Common myeloid progenitor, CD34-positive (primary cell): ENCODE data around the gene FGF18.

Experiments
- CTCF ChIA-PET: fragments of 350-600 bp; sonication (Branson Sonifier 250); formaldehyde crosslinking; loops from one replicate; lab custom pipeline; 2021; ENCODE audit warnings: antibody characterized with exemption; lab: Charles Lee
- POLR2A ChIA-PET: fragments of 350-600 bp; sonication (Branson Sonifier 250); formaldehyde crosslinking; loops from one replicate; lab custom pipeline; 2021; ENCODE audit warnings: antibody characterized with exemption; lab: Charles Lee
- DNase-seq, 3 donors: peaks; one replicate each; pipeline versions ENCODE4 v3.0.0 to v3.0.0-alpha.2; 2013
- H3K27ac ChIP-seq, 2 experiments: 1 replicate in 1 of 2; 2 replicates in 1 of 2; pipeline ENCODE4 v1.7.0; 2013; ENCODE audit warnings: inconsistent platforms in 2 of 2, low read length in 2 of 2, mild to moderate bottlenecking in 2 of 2, low read depth in 1 of 2, moderate library complexity in 1 of 2; ENCODE audit not compliant: severe bottlenecking in 2 of 2, insufficient read depth in 1 of 2, poor library complexity in 1 of 2
- H3K27me3 ChIP-seq, 5 experiments: replicated peaks in 2 of 5; 1 replicate in 3 of 5; 2 replicates in 2 of 5; pipeline versions ENCODE4 v1.6.1 to v1.7.0; 2013; ENCODE audit warnings: low read length in 4 of 5, mild to moderate bottlenecking in 2 of 5, moderate library complexity in 2 of 5, inconsistent platforms in 1 of 5; ENCODE audit not compliant: insufficient read depth in 5 of 5, control insufficient read depth in 4 of 5
- H3K36me3 ChIP-seq, 4 experiments: 1 replicate in 2 of 4; 2 replicates in 2 of 4; pipeline versions ENCODE4 v1.6.1 to v1.7.0; 2013; ENCODE audit warnings: low read length in 3 of 4, control low read depth in 1 of 4, mild to moderate bottlenecking in 1 of 4; ENCODE audit not compliant: control insufficient read depth in 4 of 4, insufficient read depth in 4 of 4
- H3K4me1 ChIP-seq, 4 experiments: 1 replicate in 3 of 4; 2 replicates in 1 of 4; pipeline versions ENCODE4 v1.6.1 to v1.7.1; 2013; ENCODE audit warnings: low read length in 3 of 4, mild to moderate bottlenecking in 3 of 4, control low read depth in 1 of 4, inconsistent platforms in 1 of 4, moderate library complexity in 1 of 4; ENCODE audit not compliant: control insufficient read depth in 4 of 4, insufficient read depth in 4 of 4; ENCODE audit errors: control extremely low read depth in 1 of 4
- H3K4me3 ChIP-seq, 7 experiments: 1 replicate in 4 of 7; 2 replicates in 3 of 7; pipeline versions ENCODE4 v1.5.1 to v1.7.0; 2013; ENCODE audit warnings: mild to moderate bottlenecking in 7 of 7, low read length in 6 of 7, moderate library complexity in 6 of 7, inconsistent platforms in 2 of 7, low read depth in 2 of 7, control low read depth in 1 of 7; ENCODE audit not compliant: insufficient read depth in 4 of 7, control insufficient read depth in 1 of 7; ENCODE audit errors: extremely low read depth in 1 of 7
- H3K9me3 ChIP-seq, 5 experiments: 1 replicate in 4 of 5; 2 replicates in 1 of 5; pipeline versions ENCODE4 v1.6.1 to v1.7.1; 2013; ENCODE audit warnings: low read length in 4 of 5, mild to moderate bottlenecking in 2 of 5, inconsistent platforms in 1 of 5, low read depth in 1 of 5, moderate library complexity in 1 of 5; ENCODE audit not compliant: control insufficient read depth in 4 of 5, insufficient read depth in 2 of 5; ENCODE audit errors: control extremely low read depth in 1 of 5
- WGBS: methylation state at CpG from one replicate; pipeline ENCODE4 v1.1.5; 2013; ENCODE audit not compliant: insufficient coverage; 5-methylcytosine and 5-hydroxymethylcytosine counted together

The FGF18 gene

GRCh38 chr5:171463862-171464229 lies 44.4 kb downstream of the FGF18 start:
- Histone ChIP-seq H3K27me3 (peaks cover 0 to 4% (median 0%) of the 10 kb centered on the region in 5 experiments), H3K4me1 (no peaks in the 10 kb centered on the region), H3K27ac (no peak overlapping the region), H3K9me3 (no peaks in the 10 kb centered on the region), H3K36me3 (no peaks in the 10 kb centered on the region), H3K4me3 (no peak overlapping the region)
- ChIA-PET POLR2A (no interaction called here), CTCF (interaction anchor here (0.7 kb wide), 1 partner anchor 45 kb away, joined by 3 read pairs; no protein-coding TSS in a partner anchor)
- WGBS: 93% methylated on average over 4 of the region's 4 CpGs
- no peak for DNase-seq

- 97% methylated on average over 9 of the region's 12 CpGs for WGBS
Measured at GRCh38 chr5:171464829-171465228, 45.4 kb downstream of the FGF18 start.

GRCh38 chr5:171467107-171467506 lies 47.7 kb downstream of the FGF18 start:
- no peaks in the 10 kb centered on the region for H3K4me1 ChIP-seq
- CTCF ChIA-PET: no interaction called here
- POLR2A ChIA-PET: no interaction called here
- H3K27me3 ChIP-seq: peaks cover 0 to 2% (median 0%) of the 10 kb centered on the region in 5 experiments
- H3K27ac ChIP-seq: no peak overlapping the region
- WGBS: 96% methylated on average over 11 of the region's 12 CpGs
- H3K4me3 ChIP-seq: no peak overlapping the region
- no peaks in the 10 kb centered on the region for H3K9me3 ChIP-seq
- no peaks in the 10 kb centered on the region for H3K36me3 ChIP-seq
- no peak for DNase-seq

More at GRCh38 chr5:171464829-171465228, 45.4 kb downstream of the FGF18 start:
- peaks cover 0 to 4% (median 0%) of the 10 kb centered on the region in 5 experiments for H3K27me3 ChIP-seq
- no peak overlapping the region for H3K4me3 ChIP-seq
- no peak for DNase-seq
- no peaks in the 10 kb centered on the region for H3K36me3 ChIP-seq
- no peak overlapping the region for H3K27ac ChIP-seq
- ChIA-PET CTCF (interaction anchor here (1.5 to 1.6 kb wide), 2 partner anchors 10 to 44 kb away, joined by 3 to 4 read pairs; no protein-coding TSS in a partner anchor), POLR2A (no interaction called here)
- H3K9me3 ChIP-seq: no peaks in the 10 kb centered on the region
- H3K4me1 ChIP-seq: no peaks in the 10 kb centered on the region

- 100% methylated on average over 1 of the region's 4 CpGs for WGBS
Measured at GRCh38 chr5:171469326-171469725, 49.9 kb downstream of the FGF18 start.

DNA sequence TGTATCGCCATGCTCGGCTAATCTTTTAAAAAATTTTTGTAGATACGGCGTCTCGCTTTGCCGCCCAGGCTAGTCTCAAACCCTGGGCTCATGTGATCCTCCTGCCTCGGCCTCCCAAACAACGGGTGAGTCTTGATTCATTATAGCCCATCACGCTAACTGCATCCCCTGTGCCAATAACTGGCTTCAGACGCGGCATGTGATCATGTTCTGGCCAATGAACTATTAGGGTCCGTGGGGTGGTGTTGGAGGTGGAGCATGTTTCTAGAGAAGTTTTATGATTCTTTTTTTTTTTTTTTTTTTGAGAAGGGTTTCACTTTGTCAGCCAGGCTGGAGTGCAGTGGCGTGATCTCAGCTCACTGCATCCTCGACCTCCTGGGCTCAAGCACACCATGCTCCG lies 51.0 kb downstream of the FGF18 start:
- Histone ChIP-seq H3K4me1 (no peaks in the 10 kb centered on the region), H3K9me3 (peaks cover 0 to 3% (median 0%) of the 10 kb centered on the region in 5 experiments), H3K36me3 (no peaks in the 10 kb centered on the region), H3K27me3 (no peaks in the 10 kb centered on the region), H3K4me3 (no peak overlapping the region), H3K27ac (no peak overlapping the region)
- ChIA-PET POLR2A (no interaction called here), CTCF (interaction anchor here (4.7 kb wide), 1 partner anchor 13 kb away, joined by 33 read pairs; no protein-coding TSS in a partner anchor)
- WGBS: 100% methylated on average over 7 of the region's 15 CpGs
- DNase-seq: no peak

More at GRCh38 chr5:171469326-171469725, 49.9 kb downstream of the FGF18 start:
- no peak for DNase-seq
- H3K27me3 ChIP-seq: no peaks in the 10 kb centered on the region
- ChIA-PET CTCF (no interaction called here), POLR2A (no interaction called here)
- H3K4me1 ChIP-seq: no peaks in the 10 kb centered on the region
- H3K36me3 ChIP-seq: no peaks in the 10 kb centered on the region
- H3K9me3 ChIP-seq: peaks cover 0 to 3% (median 0%) of the 10 kb centered on the region in 5 experiments
- H3K27ac ChIP-seq: no peak overlapping the region
- H3K4me3 ChIP-seq: no peak overlapping the region

DNA sequence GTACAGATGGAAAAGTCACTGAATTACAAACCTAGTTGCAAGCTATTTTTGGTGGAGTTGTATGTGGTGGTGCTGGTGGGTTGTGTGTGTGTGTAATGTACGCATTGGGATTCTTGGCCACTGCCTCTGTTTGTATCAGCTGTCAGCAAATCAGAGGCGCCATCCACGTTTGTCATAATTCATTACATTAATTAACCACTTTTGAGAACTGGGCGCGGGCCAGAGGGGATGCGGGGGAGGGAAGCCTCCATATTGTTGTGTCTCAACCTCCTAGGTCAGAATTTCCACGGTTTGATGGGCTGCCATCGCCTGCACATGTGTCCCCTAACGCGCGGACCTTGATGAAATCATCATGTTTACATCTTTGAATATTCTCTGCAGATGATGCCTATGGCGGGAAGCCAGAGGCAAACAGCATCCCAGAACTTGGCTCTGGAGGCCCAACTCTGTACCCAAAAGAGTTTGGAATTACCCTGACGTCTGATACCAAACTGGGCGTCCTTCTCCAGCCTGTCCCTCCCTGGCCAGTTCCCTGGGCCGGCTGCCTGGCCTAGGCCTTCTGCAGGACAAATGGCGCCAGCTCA lies 54.9 kb downstream of the FGF18 start:
- peaks cover 0 to 3% (median 0%) of the 10 kb centered on the region in 5 experiments for H3K9me3 ChIP-seq
- CTCF ChIA-PET: interaction anchor here (4.7 kb wide), 1 partner anchor 9 kb away, joined by 33 read pairs; no protein-coding TSS in a partner anchor
- H3K36me3 ChIP-seq: no peaks in the 10 kb centered on the region
- whole genome bisulfite sequencing: 98% methylated on average over 14 of the region's 16 CpGs
- POLR2A ChIA-PET: no interaction called here
- H3K4me3 ChIP-seq: no peak overlapping the region
- no peak for DNase-seq
- H3K27me3 ChIP-seq: peaks cover 0 to 5% (median 0%) of the 10 kb centered on the region in 5 experiments
- H3K27ac ChIP-seq: no peak overlapping the region
- peaks cover 0 to 17% (median 8%) of the 10 kb centered on the region in 4 experiments for H3K4me1 ChIP-seq

- Histone ChIP-seq H3K9me3 (peaks cover 0 to 3% (median 0%) of the 10 kb centered on the region in 5 experiments), H3K36me3 (no peaks in the 10 kb centered on the region), H3K4me3 (no peak overlapping the region), H3K27me3 (peaks cover 0 to 5% (median 0%) of the 10 kb centered on the region in 5 experiments), H3K27ac (no peak overlapping the region), H3K4me1 (peaks cover 0 to 23% (median 14%) of the 10 kb centered on the region in 4 experiments)
- ChIA-PET POLR2A (no interaction called here), CTCF (interaction anchor here (0.6 to 1.4 kb wide), 3 partner anchors 9 to 26 kb away, joined by 3 to 5 read pairs (median 3); no protein-coding TSS in a partner anchor)
- DNase-seq: no peak
Measured at GRCh38 chr5:171475596-171475995, 56.1 kb downstream of the FGF18 start.
